Urinary bladder (tissue), 4 donors: ENCODE results near the gene PPP1R12C. TPM values are rescaled to one million over a fixed set of nuclear protein-coding genes. Genes with fewer than 3 reads are reported as not detected.
A peak's percentile ranks its signal among the peaks of the same experiment; 100 is the strongest.

Experiments
- DNase-seq: peaks from one replicate; pipeline ENCODE4 v3.0.0-alpha.2; 2015; ENCODE audit errors: extremely low spot score
- H3K27ac ChIP-seq: one replicate; pipeline ENCODE4 v1.5.1; 2013; ENCODE audit warnings: low read depth, mild to moderate bottlenecking, moderate library complexity
- H3K36me3 ChIP-seq: one replicate; pipeline ENCODE4 v1.6.1; 2013; ENCODE audit warnings: mild to moderate bottlenecking, moderate library complexity; ENCODE audit not compliant: insufficient read depth
- H3K4me1 ChIP-seq: one replicate; pipeline ENCODE4 v1.6.1; 2013; ENCODE audit warnings: mild to moderate bottlenecking, moderate library complexity; ENCODE audit not compliant: insufficient read depth
- H3K4me3 ChIP-seq: one replicate; pipeline ENCODE4 v1.5.1; 2013; ENCODE audit warnings: low read depth, low read length
- WGBS: extraction: QIAGEN DNeasy Blood & Tissue Kit; methylation state at CpG from one replicate; pipeline ENCODE4 v1.1.7; 2013; 5-methylcytosine and 5-hydroxymethylcytosine counted together
- polyA plus RNA-seq: library from polyadenylated mRNA; stranded (reverse); fragments of 200-250 nt; gene quantifications from one replicate; pipeline ENCODE4 v1.2.3, GENCODE V29; 2013
- total RNA-seq: library from RNA; depleted of rRNA; stranded (reverse); fragments of >200 nt; gene quantifications from one replicate; pipeline ENCODE4 v1.2.3, GENCODE V29; 2014
- donor health status: healthy with polysubstance abuse.
- donor health status: healthy.

Gene PPP1R12C
- total and polyA plus RNA-seq, 2 donors: 24.8 to 219 TPM

- no peak for DNase-seq
- Histone ChIP-seq H3K27ac (no peak overlapping the region), H3K4me1 (no peaks in the 10 kb centered on the region), H3K36me3 (no peaks in the 10 kb centered on the region), H3K4me3 (no peak overlapping the region)
- WGBS: 63% methylated on average over 25 of the region's 25 CpGs
Observed at GRCh38 chr19:55133639-55134444, 16.4 kb upstream of the PPP1R12C start.

- H3K27ac ChIP-seq: no peak overlapping the region
- DNase-seq: no peak
- no peaks in the 10 kb centered on the region for H3K36me3 ChIP-seq
- no peak overlapping the region for H3K4me3 ChIP-seq
- 47% methylated on average over 14 of the region's 14 CpGs for WGBS
- no peaks in the 10 kb centered on the region for H3K4me1 ChIP-seq
Observed at GRCh38 chr19:55132453-55133129, 15.2 kb upstream of the PPP1R12C start.

GRCh38 chr19:55131421-55131820 is 14.0 kb upstream of the PPP1R12C start:
- Histone ChIP-seq H3K4me1 (no peaks in the 10 kb centered on the region), H3K36me3 (no peaks in the 10 kb centered on the region), H3K27ac (no peak overlapping the region), H3K4me3 (no peak overlapping the region)
- no peak for DNase-seq
- WGBS: 71% methylated on average over 16 of the region's 16 CpGs

- H3K27ac ChIP-seq: no peak overlapping the region
- DNase-seq: no peak
- no peaks in the 10 kb centered on the region for H3K36me3 ChIP-seq
- H3K4me1 ChIP-seq: no peaks in the 10 kb centered on the region
- no peak overlapping the region for H3K4me3 ChIP-seq
- 74% methylated on average over 14 of the region's 14 CpGs for WGBS
Observed at GRCh38 chr19:55119053-55119452, 1.6 kb upstream of the PPP1R12C start.

GRCh38 chr19:55118401-55118991 is 1.1 kb upstream of the PPP1R12C start:
- Histone ChIP-seq H3K4me3 (peak overlapping the region; percentile 44), H3K36me3 (no peaks in the 10 kb centered on the region), H3K4me1 (no peaks in the 10 kb centered on the region), H3K27ac (no peak overlapping the region)
- 11% methylated on average over 22 of the region's 22 CpGs for WGBS
- peak; percentile 10 for DNase-seq

GRCh38 chr19:55117663-55118391 is 390 bp upstream of the PPP1R12C start:
- peak; percentile 95 for DNase-seq
- no peaks in the 10 kb centered on the region for H3K4me1 ChIP-seq
- H3K4me3 ChIP-seq: peak overlapping the region; percentile 96

GRCh38 chr19:55116232-55116858 is 1.1 kb downstream of the PPP1R12C start:
- H3K27ac ChIP-seq: peak overlapping the region; percentile 80
- DNase-seq: no peak
- H3K4me3 ChIP-seq: peak overlapping the region; percentile 96
- H3K36me3 ChIP-seq: no peaks in the 10 kb centered on the region
- under 1% methylated on average over 25 of the region's 25 CpGs for WGBS
- H3K4me1 ChIP-seq: no peaks in the 10 kb centered on the region

More at GRCh38 chr19:55117663-55118391, 390 bp upstream of the PPP1R12C start:
- under 1% methylated on average over 44 of the region's 44 CpGs for WGBS
- Histone ChIP-seq H3K36me3 (no peaks in the 10 kb centered on the region), H3K27ac (peak overlapping the region; percentile 35)

- 30% methylated on average over 13 of the region's 13 CpGs for WGBS
- no peaks in the 10 kb centered on the region for H3K4me1 ChIP-seq
- DNase-seq: no peak
- H3K27ac ChIP-seq: no peak overlapping the region
- H3K36me3 ChIP-seq: no peaks in the 10 kb centered on the region
- H3K4me3 ChIP-seq: peak overlapping the region; percentile 96
Observed at GRCh38 chr19:55115446-55116065, 1.9 kb downstream of the PPP1R12C start.

- no peak overlapping the region for H3K27ac ChIP-seq
- DNase-seq: no peak
- no peaks in the 10 kb centered on the region for H3K4me1 ChIP-seq
- H3K4me3 ChIP-seq: no peak overlapping the region
- H3K36me3 ChIP-seq: no peaks in the 10 kb centered on the region
- 70% methylated on average over 9 of the region's 9 CpGs for WGBS
Observed at GRCh38 chr19:55114566-55115145, 2.8 kb downstream of the PPP1R12C start.

- Histone ChIP-seq H3K4me3 (no peak overlapping the region), H3K27ac (peak overlapping the region; percentile 60), H3K36me3 (no peaks in the 10 kb centered on the region), H3K4me1 (no peaks in the 10 kb centered on the region)
- 20% methylated on average over 12 of the region's 12 CpGs for WGBS
- DNase-seq: peak; percentile 73
Observed at GRCh38 chr19:55113570-55114039, 3.8 kb downstream of the PPP1R12C start.

- no peak overlapping the region for H3K4me3 ChIP-seq
- DNase-seq: no peak
- peak overlapping the region; percentile 60 for H3K27ac ChIP-seq
- no peaks in the 10 kb centered on the region for H3K4me1 ChIP-seq
- no peaks in the 10 kb centered on the region for H3K36me3 ChIP-seq
- WGBS: 54% methylated on average over 23 of the region's 23 CpGs
Observed at GRCh38 chr19:55112777-55113569, 4.5 kb downstream of the PPP1R12C start.
